Left lung (tissue), 10 donors: ENCODE results near the gene S100G. TPM values are rescaled to one million over a fixed set of nuclear protein-coding genes. Genes with fewer than 3 reads are reported as not detected.
"Not testable (repeated sequence)": the region's sequence is repeated elsewhere in the genome, so short reads cannot be mapped to it uniquely, and the experiment has no call there.

Experiments used
- ATAC-seq: fragments of 200-7000 bp; cut with Tn5 transposase; one replicate; pipeline ENCODE4 v1.9.1; 2020; ENCODE audit warnings: moderate library complexity
- DNase-seq, 4 donors: peaks; one replicate each; pipeline ENCODE4 v3.0.0-alpha.2; 2013 to 2020
- H3K27ac ChIP-seq, 2 donors: fragments of 200-600 bp; sonication (generic) in 1 of 2; one replicate each; pipeline versions ENCODE4 v1.5.0 to v1.8.0; 2020 to 2021
- H3K27me3 ChIP-seq, 2 donors: fragments of 200-600 bp; sonication (generic) in 1 of 2; one replicate each; pipeline versions ENCODE4 v1.5.0 to v1.8.0; 2020 to 2021
- H3K36me3 ChIP-seq, 2 donors: fragments of 200-600 bp; sonication (generic) in 1 of 2; one replicate each; pipeline versions ENCODE4 v1.5.0 to v1.8.0; 2020 to 2021
- H3K4me1 ChIP-seq, 2 donors: fragments of 200-600 bp; one replicate each; pipeline ENCODE4 v1.8.0; 2021
- H3K4me3 ChIP-seq, 2 donors: fragments of 200-600 bp; sonication (generic) in 1 of 2; one replicate each; pipeline versions ENCODE4 v1.5.0 to v1.8.0; 2020 to 2021; ENCODE audit warnings: mild to moderate bottlenecking in 1 of 2
- H3K9me3 ChIP-seq, 2 donors: fragments of 200-600 bp; sonication (generic) in 1 of 2; one replicate each; pipeline versions ENCODE4 v1.5.0 to v1.8.0; 2020 to 2021
- CTCF ChIP-seq, 2 donors: fragments of 200-600 bp; sonication (generic) in 1 of 2; IDR thresholded peaks; one replicate each; pipeline versions ENCODE4 v1.5.0 to v1.8.0; 2021; ENCODE audit warnings: antibody characterized with exemption in 2 of 2
- intact Hi-C, 2 donors: fragments of 100-400 bp; cut with DNase I; formaldehyde crosslinking; loops; one replicate each; pipeline versions ENCODE4 v1.11.2 to v1.14.2; 2022
- polyA plus RNA-seq, 6 donors: library from polyadenylated mRNA; unstranded; fragments of 120-200 nt; gene quantifications; one replicate each; pipeline ENCODE4 v1.2.1, GENCODE V29; 2013; ENCODE audit not compliant: insufficient read length in 6 of 6
- total RNA-seq, 2 donors: library from RNA; stranded (reverse); fragmentation: NEBNext Ultra II Directional; extraction: Animal tissue kit (Norgen Biotek cat#: 25700); gene quantifications; one replicate each; pipeline ENCODE4 v1.2.1, GENCODE V29; 2021
- donor health status: DM: no; HTN: yes; CAD: no.
- donor health status: DM: no; HTN: no; CAD: no.

The S100G gene
- total and polyA plus RNA-seq, 8 donors = 0.64 TPM; not detected in 7

GRCh38 chrX:16618422-16618821, 31.5 kb upstream of the S100G start:
- peaks cover 0 to 3% of the 10 kb centered on the region in 2 donors for H3K36me3 ChIP-seq
- no peaks in the 10 kb centered on the region for H3K27me3 ChIP-seq
- intact Hi-C loops = no loop called here
- no peak overlapping the region for H3K27ac ChIP-seq
- no peak overlapping the region for H3K4me3 ChIP-seq
- no peaks in the 10 kb centered on the region for H3K9me3 ChIP-seq
- ATAC-seq (no peak), DNase-seq (no peak)
- no peaks in the 10 kb centered on the region for H3K4me1 ChIP-seq
- TF ChIP-seq CTCF (IDR thresholded peaks at IDR 0.05) = no peak

GRCh38 chrX:16619024-16619423, 30.9 kb upstream of the S100G start:
- H3K4me1 ChIP-seq = no peaks in the 10 kb centered on the region
- H3K27ac ChIP-seq = no peak overlapping the region
- no peak overlapping the region for H3K4me3 ChIP-seq
- no peak for TF ChIP-seq CTCF (IDR thresholded peaks at IDR 0.05)
- intact Hi-C loops = no loop called here
- H3K36me3 ChIP-seq = no peaks in the 10 kb centered on the region
- DNase-seq (no peak), ATAC-seq (no peak)
- H3K9me3 ChIP-seq = no peaks in the 10 kb centered on the region
- no peaks in the 10 kb centered on the region for H3K27me3 ChIP-seq

GRCh38 chrX:16628511-16628910, 21.4 kb upstream of the S100G start:
- ATAC-seq, H3K27me3 ChIP-seq, DNase-seq, H3K4me3 ChIP-seq, H3K36me3 ChIP-seq, intact Hi-C loops, H3K4me1 ChIP-seq, H3K27ac ChIP-seq, H3K9me3 ChIP-seq: not testable (repeated sequence)

GRCh38 chrX:16628946-16629595, 20.9 kb upstream of the S100G start:
- Histone ChIP-seq H3K4me3 (no peak overlapping the region), H3K27me3 (no peaks in the 10 kb centered on the region), H3K27ac (no peak overlapping the region), H3K36me3 (no peaks in the 10 kb centered on the region), H3K9me3 (no peaks in the 10 kb centered on the region), H3K4me1 (no peaks in the 10 kb centered on the region)
- intact Hi-C loops = no loop called here
- peak; percentile 35 for ATAC-seq
- no peak for DNase-seq
- TF ChIP-seq CTCF (IDR thresholded peaks at IDR 0.05) = no peak

- no peaks in the 10 kb centered on the region for H3K4me1 ChIP-seq
- no peak overlapping the region for H3K4me3 ChIP-seq
- DNase-seq (no peak), ATAC-seq (no peak)
- no peaks in the 10 kb centered on the region for H3K36me3 ChIP-seq
- no peaks in the 10 kb centered on the region for H3K9me3 ChIP-seq
- no peak overlapping the region for H3K27ac ChIP-seq
- TF ChIP-seq CTCF (IDR thresholded peaks at IDR 0.05) = no peak
- no peaks in the 10 kb centered on the region for H3K27me3 ChIP-seq
- intact Hi-C loops = no loop called here
These were observed 20.0 kb upstream of the S100G start for GRCh38 chrX:16629909-16630308.

- Histone ChIP-seq H3K9me3 (no peaks in the 10 kb centered on the region), H3K27me3 (no peaks in the 10 kb centered on the region), H3K4me3 (no peak overlapping the region), H3K36me3 (peaks cover 0 to 8% of the 10 kb centered on the region in 2 donors), H3K4me1 (no peaks in the 10 kb centered on the region), H3K27ac (no peak overlapping the region)
- intact Hi-C loops = no loop called here
- ATAC-seq (no peak), DNase-seq (no peak)
- no peak for TF ChIP-seq CTCF (IDR thresholded peaks at IDR 0.05)
These were observed 16.2 kb upstream of the S100G start for GRCh38 chrX:16633754-16634153.
